Panc1 (cell line): Measurements from ENCODE around the gene CMIP. TPM values are rescaled to one million over a fixed set of nuclear protein-coding genes. Genes with fewer than 3 reads are reported as not detected.

Experiments used
- ATAC-seq: fragments of 200-7000 bp; cut with Tn5 transposase; 2 replicates; pipeline ENCODE4 v1.9.1; 2020; ENCODE audit warnings: mild to moderate bottlenecking, moderate library complexity
- BruUV-seq: library from RNA; stranded (reverse); fragments of 400-500 nt; replicated peaks from 2 replicates; lab custom pipeline; 2021; lab: Mats Ljungman, UMichigan
- CTCF ChIA-PET: fragments of 300-600 bp; sonication (Branson Sonifier 250); formaldehyde crosslinking; loops from one replicate; lab custom pipeline; 2022; ENCODE audit warnings: antibody characterized with exemption; lab: Charles Lee
- POLR2A ChIA-PET: fragments of 300-600 bp; sonication (Branson Sonifier 250); formaldehyde crosslinking; loops from one replicate; lab custom pipeline; 2022; ENCODE audit warnings: antibody characterized with exemption; lab: Charles Lee
- DNase-seq: peaks from one replicate; pipeline ENCODE4 v3.0.0-alpha.2; 2010; ENCODE audit warnings: low read depth, low spot score
- H3K27ac ChIP-seq: 2 replicates; pipeline ENCODE4 v1.5.1; 2011; ENCODE audit warnings: mild to moderate bottlenecking, low read length, inconsistent platforms
- H3K27me3 ChIP-seq: fragments of 200-500 bp; sonication (Bioruptor generic); 2 replicates; pipeline ENCODE4 v1.6.0; 2014; ENCODE audit warnings: low read length, inconsistent platforms; ENCODE audit not compliant: control insufficient read depth, insufficient read depth
- H3K36me3 ChIP-seq: fragments of 200-500 bp; sonication (Bioruptor generic); 2 replicates; pipeline ENCODE4 v1.5.1; 2014; ENCODE audit warnings: inconsistent platforms, mild to moderate bottlenecking, low read length, moderate library complexity; ENCODE audit not compliant: control insufficient read depth, insufficient read depth
- H3K4me1 ChIP-seq: 2 replicates; pipeline ENCODE4 v1.5.1; 2011; ENCODE audit warnings: inconsistent platforms, mild to moderate bottlenecking, low read length, moderate library complexity; ENCODE audit not compliant: control insufficient read depth, insufficient read depth
- H3K4me3 ChIP-seq, 2 experiments: 2 replicates each; pipeline ENCODE4 v1.5.1; 2011 to 2012; ENCODE audit warnings: low read depth in 2 of 2, low read length in 2 of 2, mild to moderate bottlenecking in 2 of 2, inconsistent platforms in 1 of 2, moderate library complexity in 1 of 2
- H3K9me3 ChIP-seq: fragments of 200-500 bp; sonication (Bioruptor generic); 2 replicates; pipeline ENCODE4 v1.5.1; 2014; ENCODE audit warnings: low read depth, mild to moderate bottlenecking, inconsistent platforms, low read length, moderate library complexity; ENCODE audit not compliant: control insufficient read depth, insufficient read depth
- CTCF ChIP-seq: fragments of 450-650 bp; IDR thresholded peaks from 2 replicates; pipeline ENCODE4 v1.5.1; 2017; ENCODE audit warnings: mild to moderate bottlenecking
- POLR2AphosphoS5 ChIP-seq: IDR thresholded peaks from 2 replicates; pipeline ENCODE4 v1.6.1; 2012; ENCODE audit warnings: mild to moderate bottlenecking, low read depth, low read length, moderate library complexity
- REST ChIP-seq, 2 experiments: IDR thresholded peaks; 2 replicates each; pipeline ENCODE4 v1.6.1; 2011 to 2012; ENCODE audit warnings: low read depth in 2 of 2, control low read depth in 1 of 2, low read length in 1 of 2, mild to moderate bottlenecking in 1 of 2, moderate library complexity in 1 of 2; ENCODE audit not compliant: insufficient read depth in 1 of 2
- SIN3A ChIP-seq: IDR thresholded peaks from 2 replicates; pipeline ENCODE4 v1.6.1; 2012; ENCODE audit warnings: low read depth, mild to moderate bottlenecking, low read length, moderate library complexity, borderline replicate concordance; ENCODE audit not compliant: insufficient read depth
- TCF7L2 ChIP-seq: IDR thresholded peaks from 2 replicates; pipeline ENCODE4 v1.6.1; 2011; ENCODE audit warnings: mild to moderate bottlenecking, low read depth, low read length, inconsistent platforms
- in situ Hi-C: cut with HindIII; loops from 2 replicates; pipeline ENCODE4 v1.10.0; 2016; ENCODE audit warnings: low sequenced_read_pairs, low pct_unique_long_range_greater_than_20kb
- intact Hi-C: fragments of 100-400 bp; cut with micrococcal nuclease; formaldehyde crosslinking; loops from one replicate; pipeline ENCODE4 v1.10.0; 2022; ENCODE audit not compliant: unreplicated experiment
- total RNA-seq: library from RNA; stranded (reverse); gene quantifications from one replicate; pipeline ENCODE4 v1.2.1, GENCODE V29; 2021; ENCODE audit not compliant: unreplicated experiment

Gene CMIP
- total RNA-seq, 1 experiment from 2014 or later = 49.7 TPM

GRCh38 chr16:81511371-81511770, 66.8 kb downstream of the CMIP start:
- ATAC-seq = peak; percentile 76
- no peak overlapping the region for H3K4me3 ChIP-seq

GRCh38 chr16:81513204-81514040, 68.8 kb downstream of the CMIP start:
- BruUV-seq = no TSS peak

More at GRCh38 chr16:81511371-81511770, 66.8 kb downstream of the CMIP start:
- DNase-seq = no peak
- in situ Hi-C loops = no loop called here
- no peaks in the 10 kb centered on the region for H3K36me3 ChIP-seq
- intact Hi-C loops = no loop called here
- ChIA-PET POLR2A (no interaction called here), CTCF (no interaction called here)
- peak overlapping the region; percentile 49 for H3K27ac ChIP-seq
- no peak for TF ChIP-seq CTCF
- TF ChIP-seq POLR2AphosphoS5 = no peak
- no peak for TF ChIP-seq REST (IDR thresholded peaks at IDR 0.05; ENCODE audit: insufficient read depth in 1 of 2, low read depth in 2 of 2, low read length in 1 of 2)
- no peak for TF ChIP-seq SIN3A
- no peak for TF ChIP-seq TCF7L2
- H3K27me3 ChIP-seq = no peaks in the 10 kb centered on the region
- H3K4me1 ChIP-seq = peaks cover 28% of the 10 kb centered on the region
- BruUV-seq = no TSS peak
- no peaks in the 10 kb centered on the region for H3K9me3 ChIP-seq

More at GRCh38 chr16:81513204-81514040, 68.8 kb downstream of the CMIP start:
- ATAC-seq (peak; percentile 36; the same call in 1 of the 2 replicates), DNase-seq (no peak)
- Histone ChIP-seq H3K27ac (peak overlapping the region; percentile 66), H3K36me3 (no peaks in the 10 kb centered on the region), H3K4me3 (no peak overlapping the region), H3K9me3 (no peaks in the 10 kb centered on the region), H3K4me1 (peaks cover 24% of the 10 kb centered on the region), H3K27me3 (no peaks in the 10 kb centered on the region)
- in situ Hi-C loops (no loop called here), intact Hi-C loops (no loop called here)
- POLR2A ChIA-PET = no interaction called here
- TF ChIP-seq REST (IDR thresholded peaks at IDR 0.05; ENCODE audit: insufficient read depth in 1 of 2, low read depth in 2 of 2, low read length in 1 of 2) (no peak), POLR2AphosphoS5 (no peak), TCF7L2 (no peak)
- CTCF ChIA-PET = no interaction called here
